Stimulated activated CD8-positive, alpha-beta memory T cell treated with anti-CD3 and anti-CD28 coated beads, Interleukin-7, amount 100 ng/mL, for 24 hours (primary cell): ENCODE data around the gene GCDH.

ENCODE experiments used
- DNase-seq: peaks from one replicate; pipeline ENCODE4 v3.0.0-alpha.2; 2020; ENCODE audit warnings: low read depth

The GCDH gene

GRCh38 chr19:12940897-12941296 is 49.9 kb downstream of the GCDH start:
- DNase-seq = no peak

GRCh38 chr19:12943437-12944044 is 52.6 kb downstream of the GCDH start:
- DNase-seq = no peak

- no peak for DNase-seq
Measured at GRCh38 chr19:12944104-12944674, 53.2 kb downstream of the GCDH start.

GRCh38 chr19:12945479-12946091 is 54.6 kb downstream of the GCDH start, which contains the start of gene RAD23A:
Gene RAD23A, plus strand, starts transcription at chr19:12945862. Its CDS starts 87 bp downstream, at chr19:12945949.
- peak; percentile 97 for DNase-seq

GRCh38 chr19:12946092-12946721 is 55.2 kb downstream of the GCDH start:
- no peak for DNase-seq

- DNase-seq = no peak
Measured at GRCh38 chr19:12946731-12947496, 56.0 kb downstream of the GCDH start.

GRCh38 chr19:12947702-12948611 is 57.0 kb downstream of the GCDH start:
- no peak for DNase-seq

GRCh38 chr19:12948612-12949362 is 57.8 kb downstream of the GCDH start:
- no peak for DNase-seq
